Endothelial cell of umbilical vein (primary cell): ENCODE measurements around the gene ASAP2. TPM values are rescaled to one million over a fixed set of nuclear protein-coding genes. Genes with fewer than 3 reads are reported as not detected.

ENCODE experiments used
- BruUV-seq: library from RNA; stranded (reverse); fragments of 400-500 nt; replicated peaks from 2 replicates; lab custom pipeline; 2021; lab: Mats Ljungman, UMichigan
- CTCF ChIA-PET: fragments of 300-600, 350-600 bp; sonication (Branson Sonifier 250); formaldehyde crosslinking; loops from one replicate; lab custom pipeline; 2021; ENCODE audit warnings: antibody characterized with exemption, inconsistent platforms; lab: Charles Lee
- POLR2A ChIA-PET: fragments of 300-600, 350-600 bp; sonication (Branson Sonifier 250); formaldehyde crosslinking; loops from one replicate; lab custom pipeline; 2021; ENCODE audit warnings: antibody characterized with exemption, inconsistent platforms; lab: Charles Lee
- DNase-seq: peaks from one replicate; pipeline ENCODE4 v3.0.0-alpha.2; 2011; ENCODE audit warnings: low read depth, low spot score
- FAIRE-seq: peaks from 2 replicates; lab custom pipeline; 2011; peaks lifted over from hg19 to GRCh38; lab: Jason Lieb, UNC
- H2AFZ ChIP-seq: 2 replicates; pipeline ENCODE4 v1.6.0; 2012; ENCODE audit warnings: low read depth, low read length, control low read depth, inconsistent platforms
- H3K27ac ChIP-seq: 2 replicates; pipeline ENCODE4 v1.5.1; 2011; ENCODE audit warnings: low read depth, mild to moderate bottlenecking, control low read depth, low read length, moderate library complexity; ENCODE audit not compliant: insufficient read depth
- H3K27me3 ChIP-seq, 2 experiments: 2 replicates each; pipeline versions ENCODE4 v1.6.0 to v1.6.1; 2011; ENCODE audit warnings: low read length in 2 of 2, mixed read lengths in 1 of 2; ENCODE audit not compliant: control insufficient read depth in 2 of 2, insufficient read depth in 2 of 2
- H3K36me3 ChIP-seq, 2 experiments: 2 replicates in 1 of 2; 3 replicates in 1 of 2; pipeline ENCODE4 v1.5.1; 2011; ENCODE audit warnings: low read length in 2 of 2, mild to moderate bottlenecking in 1 of 2, moderate library complexity in 1 of 2; ENCODE audit not compliant: control insufficient read depth in 2 of 2, insufficient read depth in 2 of 2; ENCODE audit errors: extremely low read depth in 1 of 2
- H3K4me1 ChIP-seq: 3 replicates; pipeline ENCODE4 v1.5.1; 2011; ENCODE audit warnings: mild to moderate bottlenecking, low read length; ENCODE audit not compliant: control insufficient read depth, insufficient read depth; ENCODE audit errors: extremely low read depth
- H3K4me2 ChIP-seq: 2 replicates; pipeline ENCODE4 v1.6.1; 2011; ENCODE audit warnings: low read length, control low read depth, mixed read lengths; ENCODE audit not compliant: insufficient read depth
- H3K4me3 ChIP-seq, 3 experiments: fragments of 200-600 bp in 1 of 3; sonication (generic), shearing (Covaris generic) in 1 of 3; replicated peaks in 1 of 3; 2 replicates each; pipeline ENCODE4 v1.5.1; 2011 to 2016; ENCODE audit warnings: control low read depth in 3 of 3, low read length in 3 of 3, mild to moderate bottlenecking in 2 of 3, inconsistent platforms in 1 of 3, low read depth in 1 of 3, moderate library complexity in 1 of 3; ENCODE audit not compliant: insufficient read depth in 1 of 3
- H3K79me2 ChIP-seq: 2 replicates; pipeline ENCODE4 v1.6.0; 2012; ENCODE audit warnings: low read length, inconsistent platforms; ENCODE audit not compliant: control insufficient read depth, insufficient read depth
- H3K9ac ChIP-seq: replicated peaks from 2 replicates; pipeline ENCODE3; 2011; ENCODE audit warnings: low read length, control low read depth; ENCODE audit not compliant: insufficient read depth; ENCODE audit errors: extremely low read depth
- H3K9me1 ChIP-seq: replicated peaks from 3 replicates; pipeline ENCODE4 v1.6.0; 2011; ENCODE audit warnings: mild to moderate bottlenecking, low read length; ENCODE audit not compliant: control insufficient read depth, insufficient read depth; ENCODE audit errors: extremely low read depth
- H3K9me3 ChIP-seq: replicated peaks from 2 replicates; pipeline ENCODE4 v1.5.1; 2012; ENCODE audit warnings: low read length, inconsistent platforms; ENCODE audit not compliant: control insufficient read depth, insufficient read depth
- H4K20me1 ChIP-seq: replicated peaks from 2 replicates; pipeline ENCODE3; 2011; ENCODE audit warnings: mild to moderate bottlenecking, low read length; ENCODE audit not compliant: control insufficient read depth, insufficient read depth; ENCODE audit errors: extremely low read depth
- EZH2 ChIP-seq: IDR thresholded peaks from 2 replicates; pipeline ENCODE4 v1.6.1; 2012; ENCODE audit warnings: borderline replicate concordance, low read depth, mild to moderate bottlenecking, moderate library complexity, low read length, inconsistent platforms; ENCODE audit not compliant: severe bottlenecking
- FOS ChIP-seq: IDR thresholded peaks from 2 replicates; pipeline ENCODE4 v1.6.1; 2011; ENCODE audit warnings: mild to moderate bottlenecking, low read length, moderate library complexity, borderline replicate concordance; ENCODE audit not compliant: insufficient read depth
- GATA2 ChIP-seq: IDR thresholded peaks from 2 replicates; pipeline ENCODE4 v1.7.0; 2011; ENCODE audit warnings: low read depth, mild to moderate bottlenecking, moderate library complexity, mixed read lengths, low read length; ENCODE audit not compliant: insufficient read length, insufficient read depth
- JUN ChIP-seq: IDR thresholded peaks from 2 replicates; pipeline ENCODE4 v1.6.1; 2011; ENCODE audit warnings: borderline replicate concordance, low read depth; ENCODE audit not compliant: insufficient read length, insufficient read depth
- MAX ChIP-seq: IDR thresholded peaks from 2 replicates; pipeline ENCODE4 v1.6.1; 2011; ENCODE audit not compliant: insufficient read depth, insufficient read length
- MYC ChIP-seq: IDR thresholded peaks from one replicate; pipeline ENCODE4 v1.6.1; 2011; ENCODE audit warnings: mild to moderate bottlenecking, low read depth, low read length
- POLR2A ChIP-seq: IDR thresholded peaks from 2 replicates; pipeline ENCODE4 v1.6.1; 2012; ENCODE audit warnings: low read depth, mild to moderate bottlenecking, control low read depth, low read length
- POLR2AphosphoS5 ChIP-seq: IDR thresholded peaks from 2 replicates; pipeline ENCODE4 v1.6.1; 2012; ENCODE audit warnings: low read depth, mild to moderate bottlenecking, control low read depth, low read length, moderate library complexity; ENCODE audit not compliant: insufficient read depth
- dilution Hi-C: fragments of 300-500 bp; cut with MboI; formaldehyde crosslinking; loops from one replicate; pipeline ENCODE4 v1.15.0; 2019; ENCODE audit warnings: low sequenced_read_pairs; ENCODE audit not compliant: extremely low pct_ligation_motif_present
- intact Hi-C: fragments of 100-400 bp; cut with micrococcal nuclease; formaldehyde crosslinking; loops from one replicate; pipeline ENCODE4 v1.10.0; 2022
- polyA plus RNA-seq, 4 experiments: library from polyadenylated mRNA; depleted of rRNA in 3 of 4; stranded (reverse) in 3 of 4; unstranded in 1 of 4; fragments of >200 nt; gene quantifications; 2 replicates each; pipeline versions ENCODE4 v1.2.1 to v1.2.3, GENCODE V29; 2011 to 2012; ENCODE audit warnings: missing spikeins in 1 of 4
- total RNA-seq: library from RNA; stranded (reverse); gene quantifications from 2 replicates; pipeline ENCODE4 v1.2.3, GENCODE V29; 2021
- TF ChIP-seq, protein P1 (sequence below), 2 donors: IDR thresholded peaks; 1 replicate in 1 of 2; 2 replicates in 1 of 2; pipeline ENCODE4 v1.5.1; 2011; ENCODE audit warnings: low read length in 2 of 2, mild to moderate bottlenecking in 2 of 2, moderate library complexity in 2 of 2, control low read depth in 1 of 2, inconsistent platforms in 1 of 2, low read depth in 1 of 2; ENCODE audit not compliant: insufficient read depth in 1 of 2; ENCODE audit errors: extremely low read depth in 1 of 2

ASAP2 gene
- total and polyA plus RNA-seq, 2 donors (not counting 3 experiments of a cell fraction or from before 2014, with no cell fraction given): 31.1 to 79.2 TPM

GRCh38 chr2:9191041-9191481 is 15.6 kb upstream of the ASAP2 start:
- ChIA-PET POLR2A (no interaction called here), CTCF (no interaction called here)
- FAIRE-seq (no peak), DNase-seq (peak; percentile 80)
- Histone ChIP-seq H3K4me2 (no peak overlapping the region), H3K4me1 (no peaks in the 10 kb centered on the region), H3K27ac (no peak overlapping the region), H2AFZ (no peak overlapping the region), H3K4me3 (no peak overlapping the region), H3K79me2 (no peaks in the 10 kb centered on the region), H4K20me1 (no peaks in the 10 kb centered on the region), H3K36me3 (no peaks in the 10 kb centered on the region), H3K9me1 (no peaks in the 10 kb centered on the region), H3K9me3 (no peaks in the 10 kb centered on the region), H3K9ac (no peak overlapping the region), H3K27me3 (no peaks in the 10 kb centered on the region)
- dilution Hi-C loops (no loop called here), intact Hi-C loops (loop anchor here (1.0 kb wide), 1 partner anchor 12 kb away; no protein-coding TSS in a partner anchor)
- TF ChIP-seq MAX (no peak), POLR2AphosphoS5 (no peak), GATA2 (no peak), EZH2 (no peak), MYC (no peak), POLR2A (no peak), JUN (no peak), FOS (no peak)
- TF ChIP-seq, protein P1, sequence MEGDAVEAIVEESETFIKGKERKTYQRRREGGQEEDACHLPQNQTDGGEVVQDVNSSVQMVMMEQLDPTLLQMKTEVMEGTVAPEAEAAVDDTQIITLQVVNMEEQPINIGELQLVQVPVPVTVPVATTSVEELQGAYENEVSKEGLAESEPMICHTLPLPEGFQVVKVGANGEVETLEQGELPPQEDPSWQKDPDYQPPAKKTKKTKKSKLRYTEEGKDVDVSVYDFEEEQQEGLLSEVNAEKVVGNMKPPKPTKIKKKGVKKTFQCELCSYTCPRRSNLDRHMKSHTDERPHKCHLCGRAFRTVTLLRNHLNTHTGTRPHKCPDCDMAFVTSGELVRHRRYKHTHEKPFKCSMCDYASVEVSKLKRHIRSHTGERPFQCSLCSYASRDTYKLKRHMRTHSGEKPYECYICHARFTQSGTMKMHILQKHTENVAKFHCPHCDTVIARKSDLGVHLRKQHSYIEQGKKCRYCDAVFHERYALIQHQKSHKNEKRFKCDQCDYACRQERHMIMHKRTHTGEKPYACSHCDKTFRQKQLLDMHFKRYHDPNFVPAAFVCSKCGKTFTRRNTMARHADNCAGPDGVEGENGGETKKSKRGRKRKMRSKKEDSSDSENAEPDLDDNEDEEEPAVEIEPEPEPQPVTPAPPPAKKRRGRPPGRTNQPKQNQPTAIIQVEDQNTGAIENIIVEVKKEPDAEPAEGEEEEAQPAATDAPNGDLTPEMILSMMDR (IDR thresholded peaks at IDR 0.05; ENCODE audit: extremely low read depth in 1 of 2, insufficient read depth in 1 of 2, low read depth in 1 of 2, low read length in 2 of 2): no peak
- no TSS peak for BruUV-seq
